B cell (primary cell): Measurements from ENCODE around the gene AVPI1. TPM values are rescaled to one million over a fixed set of nuclear protein-coding genes. Genes with fewer than 3 reads are reported as not detected.

ENCODE experiments used
- ATAC-seq: fragments of 200-7000 bp; cut with Tn5 transposase; one replicate; pipeline ENCODE4 v1.10.0; 2021; ENCODE audit warnings: low read depth, mild to moderate bottlenecking, moderate number of reproducible peaks, moderate library complexity
- CTCF ChIA-PET: fragments of 350-600 bp; sonication (Branson Sonifier 250); formaldehyde crosslinking; loops from one replicate; lab custom pipeline; 2021; ENCODE audit warnings: antibody characterized with exemption, inconsistent platforms; lab: Charles Lee
- POLR2A ChIA-PET: fragments of 350-600 bp; sonication (Branson Sonifier 250); formaldehyde crosslinking; loops from one replicate; lab custom pipeline; 2021; ENCODE audit warnings: antibody characterized with exemption; lab: Charles Lee
- DNase-seq: peaks from one replicate; pipeline ENCODE4 v3.0.0; 2013
- H2AFZ ChIP-seq: 2 replicates; pipeline ENCODE4 v1.6.1; 2012; ENCODE audit warnings: mild to moderate bottlenecking, low read depth, low read length; ENCODE audit not compliant: insufficient read depth, poor library complexity, severe bottlenecking
- H3K27ac ChIP-seq, 2 donors: 1 replicate in 1 of 2; 2 replicates in 1 of 2; pipeline ENCODE4 v1.5.1; 2012 to 2013; ENCODE audit warnings: low read length in 2 of 2, mild to moderate bottlenecking in 2 of 2, moderate library complexity in 1 of 2
- H3K27me3 ChIP-seq, 4 experiments: fragments of 200-600 bp in 1 of 4; sonication (generic) in 1 of 4; replicated peaks in 1 of 4; 1 replicate in 2 of 4; 2 replicates in 2 of 4; pipeline versions ENCODE4 v1.6.1 to v1.7.0; 2013 to 2016; ENCODE audit warnings: low read length in 3 of 4, mild to moderate bottlenecking in 2 of 4, mixed read lengths in 1 of 4, moderate library complexity in 1 of 4; ENCODE audit not compliant: insufficient read depth in 4 of 4, control insufficient read depth in 3 of 4; ENCODE audit errors: control extremely low read depth in 1 of 4
- H3K36me3 ChIP-seq, 2 experiments: replicated peaks in 1 of 2; 1 replicate in 1 of 2; 2 replicates in 1 of 2; pipeline versions ENCODE4 v1.6.1 to v1.7.1; 2013; ENCODE audit warnings: low read length in 1 of 2; ENCODE audit not compliant: insufficient read depth in 2 of 2, control insufficient read depth in 1 of 2; ENCODE audit errors: control extremely low read depth in 1 of 2, extremely low read depth in 1 of 2
- H3K4me1 ChIP-seq, 2 donors: fragments of 200-600 bp in 1 of 2; sonication (generic) in 1 of 2; 1 replicate in 1 of 2; 2 replicates in 1 of 2; pipeline versions ENCODE4 v1.5.1 to v1.6.1; 2013 to 2017; ENCODE audit warnings: low read length in 2 of 2; ENCODE audit not compliant: control insufficient read depth in 2 of 2, insufficient read depth in 2 of 2
- H3K4me2 ChIP-seq: replicated peaks from 2 replicates; pipeline ENCODE3; 2012; ENCODE audit warnings: mild to moderate bottlenecking, low read depth, low read length; ENCODE audit not compliant: poor library complexity, severe bottlenecking
- H3K4me3 ChIP-seq, 5 experiments: fragments of 200-600 bp in 1 of 5; sonication (generic) in 1 of 5; 1 replicate in 3 of 5; 2 replicates in 2 of 5; pipeline versions ENCODE4 v1.5.1 to v1.7.0; 2011 to 2016; ENCODE audit warnings: low read length in 4 of 5, mild to moderate bottlenecking in 4 of 5, low read depth in 2 of 5, control low read depth in 1 of 5, moderate library complexity in 1 of 5; ENCODE audit not compliant: insufficient read depth in 1 of 5; ENCODE audit errors: control extremely low read depth in 1 of 5, extremely low read depth in 1 of 5
- H3K79me2 ChIP-seq: fragments of 200-600 bp; sonication (generic); one replicate; pipeline ENCODE4 v1.6.0; 2016; ENCODE audit warnings: low read length; ENCODE audit not compliant: control insufficient read depth, insufficient read depth
- H3K9ac ChIP-seq: fragments of 200-600 bp; sonication (generic); 2 replicates; pipeline ENCODE4 v1.6.1; 2017; ENCODE audit warnings: mild to moderate bottlenecking, low read length, moderate library complexity
- H3K9me3 ChIP-seq, 3 donors: one replicate each; pipeline versions ENCODE4 v1.6.1 to v1.7.1; 2013; ENCODE audit warnings: low read length in 2 of 3; ENCODE audit not compliant: control insufficient read depth in 2 of 3, insufficient read depth in 1 of 3; ENCODE audit errors: control extremely low read depth in 1 of 3
- H4K20me1 ChIP-seq: 2 replicates; pipeline ENCODE4 v1.6.0; 2012; ENCODE audit warnings: mild to moderate bottlenecking, low read length; ENCODE audit not compliant: insufficient read depth, control insufficient read depth, poor library complexity, severe bottlenecking
- H3K27ac Mint-ChIP-seq: one replicate; pipeline ENCODE4 v1.8.0; 2021; ENCODE audit warnings: mixed read lengths
- H3K27me3 Mint-ChIP-seq: one replicate; pipeline ENCODE4 v1.8.0; 2021; ENCODE audit warnings: mixed read lengths
- H3K4me1 Mint-ChIP-seq: one replicate; pipeline ENCODE4 v1.8.0; 2021; ENCODE audit warnings: mixed read lengths
- H3K4me3 Mint-ChIP-seq: one replicate; pipeline ENCODE4 v1.8.0; 2021; ENCODE audit warnings: mixed read lengths
- H3K9me3 Mint-ChIP-seq: one replicate; pipeline ENCODE4 v1.8.0; 2022; ENCODE audit warnings: mixed read lengths; ENCODE audit not compliant: insufficient read depth
- CTCF ChIP-seq: fragments of 200-600 bp; IDR thresholded peaks from one replicate; pipeline ENCODE4 v1.8.0; 2022; ENCODE audit warnings: antibody characterized with exemption, mild to moderate bottlenecking
- EZH2 ChIP-seq: IDR thresholded peaks from 2 replicates; pipeline ENCODE4 v1.6.1; 2012; ENCODE audit warnings: borderline replicate concordance, low read depth, mild to moderate bottlenecking, moderate library complexity, low read length; ENCODE audit not compliant: insufficient read depth, poor library complexity, severe bottlenecking
- WGBS: methylation state at CpG from one replicate; pipeline ENCODE4 v1.1.5; 2013; ENCODE audit warnings: missing lambda C conversion rate; ENCODE audit not compliant: insufficient coverage; 5-methylcytosine and 5-hydroxymethylcytosine counted together
- intact Hi-C: fragments of 100-400 bp; cut with micrococcal nuclease; formaldehyde crosslinking; loops from one replicate; pipeline ENCODE4 v1.10.0; 2022
- polyA plus RNA-seq: library from polyadenylated mRNA; depleted of rRNA; stranded (reverse); fragments of >200 nt; gene quantifications from 2 replicates; pipeline ENCODE4 v1.2.3, GENCODE V29; 2012
- total RNA-seq, 2 donors: library from RNA; stranded (reverse); fragments of 120-200 nt in 1 of 2; gene quantifications; 1 replicate in 1 of 2; 2 replicates in 1 of 2; pipeline versions ENCODE4 v1.2.3 to v1.2.4, GENCODE V29; 2013 to 2022

AVPI1 gene
- total and polyA plus RNA-seq, 2 donors (not counting 1 experiment from before 2014, with no cell fraction given), result 3.6 to 3.9 TPM

- intact Hi-C loops, result no loop called here
- peaks cover 2% of the 10 kb centered on the region for H3K79me2 ChIP-seq
- H3K9me3 ChIP-seq, result no peaks in the 10 kb centered on the region
- ChIA-PET POLR2A (no interaction called here), CTCF (interaction anchor here (0.8 to 11.1 kb wide), 16 partner anchors 13 to 294 kb away, joined by 3 to 267 read pairs (median 8); partner anchors contain the start of genes ANKRD2 and AVPI1)
- no peak overlapping the region for H3K27ac ChIP-seq
- Mint-ChIP-seq H3K9me3 (no peaks in the 10 kb centered on the region), H3K27me3 (peaks cover 4% of the 10 kb centered on the region), H3K27ac (peak overlapping the region; percentile 55), H3K4me1 (peaks cover 15% of the 10 kb centered on the region), H3K4me3 (no peak overlapping the region)
- peaks cover 0 to 3% (median 0%) of the 10 kb centered on the region in 4 experiments for H3K27me3 ChIP-seq
- H4K20me1 ChIP-seq, result no peaks in the 10 kb centered on the region
- no peak overlapping the region for H3K4me2 ChIP-seq
- no peaks in the 10 kb centered on the region for H3K36me3 ChIP-seq
- WGBS, result 75% methylated on average over 2 of the region's 4 CpGs
- TF ChIP-seq CTCF (no peak), EZH2 (no peak)
- ATAC-seq (no peak), DNase-seq (no peak)
- no peak overlapping the region for H2AFZ ChIP-seq
- H3K4me3 ChIP-seq, result no peak overlapping the region
- H3K4me1 ChIP-seq, result peaks cover 7 to 9% of the 10 kb centered on the region in 2 donors
- no peak overlapping the region for H3K9ac ChIP-seq
Measured at GRCh38 chr10:97732052-97732359, 45.0 kb upstream of the AVPI1 start.

GRCh38 chr10:97731346-97732051, 44.5 kb upstream of the AVPI1 start:
- no peak overlapping the region for H3K9ac ChIP-seq
- H3K27ac ChIP-seq, result no peak overlapping the region
- WGBS, result 77% methylated on average over 8 of the region's 9 CpGs
- H3K4me2 ChIP-seq, result no peak overlapping the region
- H3K9me3 ChIP-seq, result no peaks in the 10 kb centered on the region
- H3K27me3 ChIP-seq, result peaks cover 0 to 3% (median 0%) of the 10 kb centered on the region in 4 experiments
- ATAC-seq, result peak; percentile 70
- CTCF ChIA-PET, result interaction anchor here (0.8 to 11.1 kb wide), 16 partner anchors 13 to 293 kb away, joined by 3 to 267 read pairs (median 8); partner anchors contain the start of genes ANKRD2 and AVPI1
- peaks cover 5 to 6% of the 10 kb centered on the region in 2 donors for H3K4me1 ChIP-seq
- intact Hi-C loops, result loop anchor here (1.0 to 2.0 kb wide), 5 partner anchors 17 to 325 kb away; partner anchors contain the start of gene AVPI1
- Mint-ChIP-seq H3K27me3 (peaks cover 4% of the 10 kb centered on the region), H3K4me1 (peaks cover 10% of the 10 kb centered on the region), H3K9me3 (no peaks in the 10 kb centered on the region), H3K4me3 (no peak overlapping the region), H3K27ac (peak overlapping the region; percentile 55)
- H3K36me3 ChIP-seq, result no peaks in the 10 kb centered on the region
- POLR2A ChIA-PET, result interaction anchor here (0.6 kb wide), 1 partner anchor 23 kb away, joined by 3 read pairs; no protein-coding TSS in a partner anchor
- peak; percentile 76 for DNase-seq
- TF ChIP-seq EZH2, result no peak
- peak; percentile 82 for TF ChIP-seq CTCF
- H2AFZ ChIP-seq, result no peak overlapping the region
- no peaks in the 10 kb centered on the region for H4K20me1 ChIP-seq
- H3K4me3 ChIP-seq, result no peak overlapping the region
- H3K79me2 ChIP-seq, result no peaks in the 10 kb centered on the region
